ENCODE measurements around the gene HIGD2B. TPM values are rescaled to one million over a fixed set of nuclear protein-coding genes. Genes with fewer than 3 reads are reported as not detected.

The HIGD2B gene, protein sequence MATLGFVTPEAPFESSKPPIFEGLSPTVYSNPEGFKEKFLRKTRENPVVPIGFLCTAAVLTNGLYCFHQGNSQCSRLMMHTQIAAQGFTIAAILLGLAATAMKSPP
- total RNA-seq = 0.11 and 0.17 TPM in 2 replicates

DNA sequence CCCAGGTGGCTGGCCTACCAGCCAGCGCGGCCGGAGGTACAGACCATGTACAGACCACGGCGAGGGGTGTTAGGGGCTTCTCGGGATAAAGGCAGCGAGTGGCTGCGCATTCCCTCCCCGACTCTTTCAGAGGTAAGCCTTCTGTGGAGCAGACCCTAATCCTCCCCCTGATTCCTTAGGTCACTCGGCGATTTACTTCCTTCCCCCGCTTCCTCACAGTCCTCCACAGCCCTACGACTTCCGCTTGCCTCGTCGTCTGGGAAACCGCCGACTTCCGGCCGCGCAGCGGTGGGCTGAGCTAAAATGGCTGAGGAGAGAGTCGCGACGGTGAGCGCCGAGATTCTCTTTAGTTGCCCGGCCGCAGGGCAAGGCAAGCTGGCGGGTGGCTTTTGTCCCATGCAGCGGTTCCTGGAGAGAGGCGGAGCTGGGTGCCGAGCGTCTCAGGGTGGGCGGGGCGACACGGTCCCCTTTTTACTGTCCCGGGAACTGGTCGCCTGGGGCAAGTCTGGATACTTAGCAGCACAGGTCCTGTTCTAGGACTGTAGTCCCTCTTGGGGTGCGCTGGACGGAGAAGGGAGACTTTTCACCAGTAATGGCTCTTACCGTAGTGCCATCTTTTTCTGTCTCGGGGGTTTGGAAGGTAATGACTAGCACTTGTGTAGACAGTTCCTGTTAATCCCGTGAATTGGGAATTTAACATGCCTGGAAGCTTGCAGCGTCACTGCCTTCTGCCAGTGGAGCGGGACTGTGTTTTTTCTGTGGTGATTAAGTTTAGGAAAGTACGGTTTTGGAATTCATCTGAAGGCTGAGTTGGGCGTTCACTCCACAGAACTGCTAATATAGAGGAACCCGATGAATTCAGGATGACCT lies at the start of gene HIGD2B, which contains the start of gene BBS4:
HIGD2B (minus strand) TSS at position 258 of the 870 bp plus-strand sequence. CDS start 9,808 bp downstream, outside the sequence.
BBS4 (plus strand) TSS at position 283 of the 870 bp plus-strand sequence; CDS start at position 304, 21 bp downstream.

DNA sequence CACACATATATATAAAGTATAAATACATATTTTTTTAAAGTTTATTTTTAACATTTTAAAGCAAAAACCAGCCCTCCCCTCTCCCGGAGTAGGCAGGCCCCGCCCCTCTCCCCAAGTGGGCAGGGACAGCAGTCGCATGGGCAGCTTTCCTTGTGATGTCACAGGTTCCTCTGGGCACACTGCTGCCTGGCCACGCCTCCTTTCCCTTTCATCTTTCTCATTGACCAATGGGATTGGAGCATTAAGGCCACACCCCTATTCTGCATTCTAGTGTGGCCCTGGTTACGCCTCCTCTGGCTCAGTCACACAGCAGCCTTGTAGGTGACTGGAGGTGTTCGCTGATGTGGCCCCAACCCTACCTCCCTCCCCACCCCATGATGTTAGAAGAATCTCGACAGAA lies 31.6 kb downstream of the HIGD2B start, which contains the start of gene GOLGA6B:
GOLGA6B (plus strand) TSS at position 301 of the 400 bp plus-strand sequence; CDS start at position 342, 41 bp downstream.

Other genes with a start within 250 kb of the HIGD2B start
- 26.7 and 33.3 TPM in 2 replicates for gene ARIH1, start 211.9 kb downstream of the HIGD2B start, total RNA-seq
- not detected in 2 replicates for gene GOLGA6B, start 31.5 kb downstream of the HIGD2B start, total RNA-seq
- 5.7 and 11.3 TPM in 2 replicates for gene BBS4, start within 50 bp of the HIGD2B start, total RNA-seq
- 34.8 and 44.2 TPM in 2 replicates for gene ADPGK, start 97.6 kb upstream of the HIGD2B start, total RNA-seq

Measured in dermis lymphatic vessel endothelial cell (primary cell).